ENCODE measurements around the gene PCDHGC4.

DNA sequence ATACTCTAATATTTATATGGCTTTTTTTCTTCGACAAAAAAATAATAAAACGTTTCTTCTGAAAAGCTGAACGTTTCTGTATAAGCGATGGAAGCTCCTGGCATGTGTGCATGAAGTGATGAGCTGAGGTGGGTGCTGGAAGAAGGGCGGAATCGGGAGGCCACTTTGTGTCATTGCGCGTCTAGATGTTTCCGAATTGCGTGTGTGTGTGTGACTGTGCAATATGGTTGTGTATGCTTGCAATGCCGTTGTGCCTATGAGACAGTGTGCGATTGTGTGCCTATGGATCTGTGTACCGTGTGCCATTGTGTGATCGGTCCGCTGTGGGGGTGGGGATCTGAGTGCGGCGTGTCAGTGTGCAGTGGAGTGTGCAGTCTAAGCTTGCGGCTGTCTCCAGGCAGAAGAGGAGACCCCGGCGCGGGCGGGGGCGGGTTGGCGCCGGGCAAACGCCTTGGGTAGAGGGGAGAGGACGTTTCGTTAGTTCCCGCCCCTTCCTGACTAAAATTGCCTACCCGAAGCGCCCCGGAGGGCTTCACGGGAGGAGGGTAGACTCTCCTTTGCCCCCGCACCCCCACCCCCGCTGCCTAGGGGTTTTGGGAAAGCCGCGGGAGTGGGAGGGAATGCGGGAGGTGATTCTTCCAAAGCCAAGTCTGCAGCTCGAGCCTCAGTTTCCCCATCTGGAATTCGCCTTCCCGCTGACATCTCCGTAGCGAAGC is 28.2 kb downstream of the PCDHGC4 start:
- TF ChIP-seq, protein P1, sequence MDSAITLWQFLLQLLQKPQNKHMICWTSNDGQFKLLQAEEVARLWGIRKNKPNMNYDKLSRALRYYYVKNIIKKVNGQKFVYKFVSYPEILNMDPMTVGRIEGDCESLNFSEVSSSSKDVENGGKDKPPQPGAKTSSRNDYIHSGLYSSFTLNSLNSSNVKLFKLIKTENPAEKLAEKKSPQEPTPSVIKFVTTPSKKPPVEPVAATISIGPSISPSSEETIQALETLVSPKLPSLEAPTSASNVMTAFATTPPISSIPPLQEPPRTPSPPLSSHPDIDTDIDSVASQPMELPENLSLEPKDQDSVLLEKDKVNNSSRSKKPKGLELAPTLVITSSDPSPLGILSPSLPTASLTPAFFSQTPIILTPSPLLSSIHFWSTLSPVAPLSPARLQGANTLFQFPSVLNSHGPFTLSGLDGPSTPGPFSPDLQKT (CRISPR knock-in tag; IDR thresholded peaks at IDR 0.05; ENCODE audit: borderline replicate concordance), result no peak
- TF ChIP-seq SMAD3 (CRISPR knock-in tag; IDR thresholded peaks at IDR 0.05) (no peak), NONO (IDR thresholded peaks at IDR 0.05) (no peak), NONO (CRISPR knock-in tag; conservative IDR thresholded peaks at IDR 0.05) (no peak), ESRRA (CRISPR knock-in tag; IDR thresholded peaks at IDR 0.05; ENCODE audit: low read depth) (no peak), EP300 (IDR thresholded peaks at IDR 0.05; ENCODE audit: low read depth in 2 of 2, low read length in 2 of 2) (no peak), EP300 (CRISPR knock-in tag; IDR thresholded peaks at IDR 0.05; ENCODE audit: borderline replicate concordance) (no peak), MXI1 (IDR thresholded peaks at IDR 0.05; ENCODE audit: borderline replicate concordance, low read depth, low read length) (no peak), ZNF326 (CRISPR knock-in tag; IDR thresholded peaks at IDR 0.05; ENCODE audit: borderline replicate concordance) (no peak), ZFP82 (CRISPR knock-in tag; IDR thresholded peaks at IDR 0.05; ENCODE audit: borderline replicate concordance) (no peak), ZNF253 (CRISPR knock-in tag; IDR thresholded peaks at IDR 0.05; ENCODE audit: borderline replicate concordance) (no peak), PHB2 (IDR thresholded peaks at IDR 0.05; ENCODE audit: partially characterized antibody) (no peak), SOX5 (CRISPR knock-in tag; IDR thresholded peaks at IDR 0.05; ENCODE audit: borderline replicate concordance) (no peak)
- TF ChIP-seq, protein P2, sequence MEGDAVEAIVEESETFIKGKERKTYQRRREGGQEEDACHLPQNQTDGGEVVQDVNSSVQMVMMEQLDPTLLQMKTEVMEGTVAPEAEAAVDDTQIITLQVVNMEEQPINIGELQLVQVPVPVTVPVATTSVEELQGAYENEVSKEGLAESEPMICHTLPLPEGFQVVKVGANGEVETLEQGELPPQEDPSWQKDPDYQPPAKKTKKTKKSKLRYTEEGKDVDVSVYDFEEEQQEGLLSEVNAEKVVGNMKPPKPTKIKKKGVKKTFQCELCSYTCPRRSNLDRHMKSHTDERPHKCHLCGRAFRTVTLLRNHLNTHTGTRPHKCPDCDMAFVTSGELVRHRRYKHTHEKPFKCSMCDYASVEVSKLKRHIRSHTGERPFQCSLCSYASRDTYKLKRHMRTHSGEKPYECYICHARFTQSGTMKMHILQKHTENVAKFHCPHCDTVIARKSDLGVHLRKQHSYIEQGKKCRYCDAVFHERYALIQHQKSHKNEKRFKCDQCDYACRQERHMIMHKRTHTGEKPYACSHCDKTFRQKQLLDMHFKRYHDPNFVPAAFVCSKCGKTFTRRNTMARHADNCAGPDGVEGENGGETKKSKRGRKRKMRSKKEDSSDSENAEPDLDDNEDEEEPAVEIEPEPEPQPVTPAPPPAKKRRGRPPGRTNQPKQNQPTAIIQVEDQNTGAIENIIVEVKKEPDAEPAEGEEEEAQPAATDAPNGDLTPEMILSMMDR (CRISPR knock-in tag; IDR thresholded peaks at IDR 0.05), result no peak
- TF ChIP-seq, protein P3, sequence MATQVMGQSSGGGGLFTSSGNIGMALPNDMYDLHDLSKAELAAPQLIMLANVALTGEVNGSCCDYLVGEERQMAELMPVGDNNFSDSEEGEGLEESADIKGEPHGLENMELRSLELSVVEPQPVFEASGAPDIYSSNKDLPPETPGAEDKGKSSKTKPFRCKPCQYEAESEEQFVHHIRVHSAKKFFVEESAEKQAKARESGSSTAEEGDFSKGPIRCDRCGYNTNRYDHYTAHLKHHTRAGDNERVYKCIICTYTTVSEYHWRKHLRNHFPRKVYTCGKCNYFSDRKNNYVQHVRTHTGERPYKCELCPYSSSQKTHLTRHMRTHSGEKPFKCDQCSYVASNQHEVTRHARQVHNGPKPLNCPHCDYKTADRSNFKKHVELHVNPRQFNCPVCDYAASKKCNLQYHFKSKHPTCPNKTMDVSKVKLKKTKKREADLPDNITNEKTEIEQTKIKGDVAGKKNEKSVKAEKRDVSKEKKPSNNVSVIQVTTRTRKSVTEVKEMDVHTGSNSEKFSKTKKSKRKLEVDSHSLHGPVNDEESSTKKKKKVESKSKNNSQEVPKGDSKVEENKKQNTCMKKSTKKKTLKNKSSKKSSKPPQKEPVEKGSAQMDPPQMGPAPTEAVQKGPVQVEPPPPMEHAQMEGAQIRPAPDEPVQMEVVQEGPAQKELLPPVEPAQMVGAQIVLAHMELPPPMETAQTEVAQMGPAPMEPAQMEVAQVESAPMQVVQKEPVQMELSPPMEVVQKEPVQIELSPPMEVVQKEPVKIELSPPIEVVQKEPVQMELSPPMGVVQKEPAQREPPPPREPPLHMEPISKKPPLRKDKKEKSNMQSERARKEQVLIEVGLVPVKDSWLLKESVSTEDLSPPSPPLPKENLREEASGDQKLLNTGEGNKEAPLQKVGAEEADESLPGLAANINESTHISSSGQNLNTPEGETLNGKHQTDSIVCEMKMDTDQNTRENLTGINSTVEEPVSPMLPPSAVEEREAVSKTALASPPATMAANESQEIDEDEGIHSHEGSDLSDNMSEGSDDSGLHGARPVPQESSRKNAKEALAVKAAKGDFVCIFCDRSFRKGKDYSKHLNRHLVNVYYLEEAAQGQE (IDR thresholded peaks at IDR 0.05; ENCODE audit: borderline replicate concordance in 1 of 2, low read depth in 1 of 2, low read length in 2 of 2), result no peak
- TF ChIP-seq, protein P4, sequence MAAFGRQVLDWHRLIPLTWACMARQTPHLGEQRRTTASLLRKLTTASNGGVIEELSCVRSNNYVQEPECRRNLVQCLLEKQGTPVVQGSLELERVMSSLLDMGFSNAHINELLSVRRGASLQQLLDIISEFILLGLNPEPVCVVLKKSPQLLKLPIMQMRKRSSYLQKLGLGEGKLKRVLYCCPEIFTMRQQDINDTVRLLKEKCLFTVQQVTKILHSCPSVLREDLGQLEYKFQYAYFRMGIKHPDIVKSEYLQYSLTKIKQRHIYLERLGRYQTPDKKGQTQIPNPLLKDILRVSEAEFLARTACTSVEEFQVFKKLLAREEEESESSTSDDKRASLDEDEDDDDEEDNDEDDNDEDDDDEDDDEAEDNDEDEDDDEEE (CRISPR knock-in tag; IDR thresholded peaks at IDR 0.05), result no peak

All from HepG2 (cell line).